ENCODE data around the gene GLIPR1.

The GLIPR1 gene

GRCh38 chr12:75542942-75543341 is 62.4 kb downstream of the GLIPR1 start:
- TF ChIP-seq CTCF (IDR thresholded peaks at IDR 0.05; ENCODE audit: low read depth, low read length) = no peak

GRCh38 chr12:75543529-75543928 is 63.0 kb downstream of the GLIPR1 start:
- no peak for TF ChIP-seq CTCF (IDR thresholded peaks at IDR 0.05; ENCODE audit: low read depth, low read length)

More at GRCh38 chr12:75542942-75543341, 62.4 kb downstream of the GLIPR1 start:
- no peak overlapping the region for H3K4me3 ChIP-seq (ENCODE audit: low read depth, low read length)

GRCh38 chr12:75545636-75546035 is 65.1 kb downstream of the GLIPR1 start:
- no peak for TF ChIP-seq CTCF (IDR thresholded peaks at IDR 0.05; ENCODE audit: low read depth, low read length)
- H3K4me3 ChIP-seq (ENCODE audit: low read depth, low read length) = no peak overlapping the region

More at GRCh38 chr12:75543529-75543928, 63.0 kb downstream of the GLIPR1 start:
- no peak overlapping the region for H3K4me3 ChIP-seq (ENCODE audit: low read depth, low read length)

- no peak for TF ChIP-seq CTCF (IDR thresholded peaks at IDR 0.05; ENCODE audit: low read depth, low read length)
- H3K4me3 ChIP-seq (ENCODE audit: low read depth, low read length) = no peak overlapping the region
Measured at GRCh38 chr12:75548879-75549278, 68.3 kb downstream of the GLIPR1 start.

GRCh38 chr12:75549989-75550388 is 69.4 kb downstream of the GLIPR1 start:
- H3K4me3 ChIP-seq (ENCODE audit: low read depth, low read length) = no peak overlapping the region
- TF ChIP-seq CTCF (IDR thresholded peaks at IDR 0.05; ENCODE audit: low read depth, low read length) = no peak

- H3K4me3 ChIP-seq (ENCODE audit: low read depth, low read length) = no peak overlapping the region
- TF ChIP-seq CTCF (IDR thresholded peaks at IDR 0.05; ENCODE audit: low read depth, low read length) = no peak
Measured at GRCh38 chr12:75550401-75551240, 70.1 kb downstream of the GLIPR1 start.

- H3K4me3 ChIP-seq (ENCODE audit: low read depth, low read length) = no peak overlapping the region
- no peak for TF ChIP-seq CTCF (IDR thresholded peaks at IDR 0.05; ENCODE audit: low read depth, low read length)
Measured at GRCh38 chr12:75551477-75551876, 70.9 kb downstream of the GLIPR1 start.
